ENCODE results near the gene TFF3.

GRCh38 chr21:42341776-42342542 is 26.8 kb upstream of the TFF3 start:
- TF ChIP-seq EZH2 (IDR thresholded peaks at IDR 0.05) (no peak), POLR2AphosphoS5 (IDR thresholded peaks at IDR 0.05; ENCODE audit: borderline replicate concordance, low read depth, low read length) (no peak)

Data from SK-N-MC (cell line).